Tibial nerve (tissue), 4 donors: ENCODE data around the gene USP13. TPM values are rescaled to one million over a fixed set of nuclear protein-coding genes. Genes with fewer than 3 reads are reported as not detected.

Experiments used
- DNase-seq, 2 donors: peaks; one replicate each; pipeline ENCODE4 v3.0.0-alpha.2; 2019; ENCODE audit warnings: low spot score in 2 of 2
- H3K27ac ChIP-seq, 4 donors: fragments of 200-600 bp; sonication (generic) in 3 of 4; one replicate each; pipeline ENCODE4 v1.5.1; 2017 to 2019; ENCODE audit warnings: mild to moderate bottlenecking in 1 of 4
- H3K27me3 ChIP-seq, 2 donors: fragments of 200-600 bp; sonication (generic) in 1 of 2; one replicate each; pipeline versions ENCODE4 v1.5.1 to v1.6.0; 2017 to 2019
- H3K36me3 ChIP-seq, 3 donors: fragments of 200-600 bp; sonication (generic); one replicate each; pipeline ENCODE4 v1.5.1; 2018 to 2019
- H3K4me1 ChIP-seq, 4 donors: fragments of 200-600 bp; sonication (generic) in 3 of 4; one replicate each; pipeline ENCODE4 v1.5.1; 2017 to 2019
- H3K4me3 ChIP-seq, 4 donors: fragments of 200-600 bp; sonication (generic) in 3 of 4; one replicate each; pipeline ENCODE4 v1.5.1; 2017 to 2019; ENCODE audit warnings: mild to moderate bottlenecking in 1 of 4, moderate library complexity in 1 of 4
- H3K9me3 ChIP-seq, 4 donors: fragments of 200-600 bp; sonication (generic) in 3 of 4; one replicate each; pipeline ENCODE4 v1.5.1; 2017 to 2019
- EP300 ChIP-seq, 2 donors: sonication (generic); formaldehyde crosslinking; IDR thresholded peaks; one replicate each; pipeline ENCODE4 v1.6.1; 2017; ENCODE audit warnings: antibody characterized with exemption in 2 of 2, mild to moderate bottlenecking in 1 of 2
- POLR2A ChIP-seq, 2 donors: fragments of 450-650 bp; IDR thresholded peaks; one replicate each; pipeline ENCODE4 v1.6.1; 2017; ENCODE audit warnings: antibody characterized with exemption in 2 of 2, mild to moderate bottlenecking in 2 of 2, moderate library complexity in 2 of 2
- WGBS, 2 donors: methylation state at CpG; one replicate each; pipeline ENCODE4 v1.1.5; 2018; 5-methylcytosine and 5-hydroxymethylcytosine counted together
- total RNA-seq, 4 donors: library from RNA; depleted of rRNA; stranded (reverse); fragments of >200 nt; gene quantifications; one replicate each; pipeline ENCODE4 v1.1.0, GENCODE V29; 2016
- TF ChIP-seq, protein P1 (sequence below), 5 experiments: fragments of 200-600 bp in 3 of 5; fragments of 450-650 bp in 2 of 5; sonication (generic) in 3 of 5; IDR thresholded peaks; one replicate each; pipeline ENCODE4 v1.5.1; 2016 to 2019; ENCODE audit warnings: antibody characterized with exemption in 5 of 5, mild to moderate bottlenecking in 3 of 5, moderate library complexity in 2 of 5

The USP13 gene
- total RNA-seq, 4 donors from 2014 or later, result 9.8 to 16.7 (median 14.2) TPM

DNA sequence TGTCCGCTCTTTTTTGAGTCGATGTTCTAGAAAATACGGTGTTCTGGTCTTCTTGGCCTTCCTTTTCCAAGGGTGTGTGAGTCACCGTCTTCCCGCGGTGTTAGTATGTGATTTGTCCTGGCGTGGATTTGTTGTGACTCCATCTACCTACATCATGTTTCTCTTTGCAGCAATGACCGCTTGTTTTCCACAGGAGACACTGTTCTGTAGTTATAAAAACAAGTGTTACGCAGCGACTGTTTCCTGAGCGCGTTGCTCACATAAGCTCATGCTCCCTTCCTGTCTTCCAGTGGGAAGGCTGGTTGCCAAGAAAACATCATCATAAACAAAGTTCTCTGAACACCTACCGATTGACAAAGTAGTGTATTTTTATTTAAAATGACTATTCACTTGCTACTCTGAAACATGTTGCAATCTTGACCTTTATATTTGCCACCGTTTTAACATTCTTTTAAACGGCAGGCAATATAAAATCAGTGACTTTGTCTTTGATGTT is 19.0 kb downstream of the USP13 start:
- Histone ChIP-seq H3K9me3 (no peaks in the 10 kb centered on the region), H3K27ac (peak overlapping the region in 1 of 4 donors; percentile 30), H3K27me3 (no peaks in the 10 kb centered on the region), H3K36me3 (no peaks in the 10 kb centered on the region), H3K4me3 (no peak overlapping the region), H3K4me1 (peaks cover 0 to under 1% (median 0%) of the 10 kb centered on the region in 4 donors)
- TF ChIP-seq EP300 (IDR thresholded peaks at IDR 0.05) (peak in 1 of 2 donors; percentile 15), POLR2A (IDR thresholded peaks at IDR 0.05) (no peak)
- DNase-seq, result no peak
- 73 to 76% methylated on average over 15 of the region's 15 CpGs for WGBS, 2 donors

DNA sequence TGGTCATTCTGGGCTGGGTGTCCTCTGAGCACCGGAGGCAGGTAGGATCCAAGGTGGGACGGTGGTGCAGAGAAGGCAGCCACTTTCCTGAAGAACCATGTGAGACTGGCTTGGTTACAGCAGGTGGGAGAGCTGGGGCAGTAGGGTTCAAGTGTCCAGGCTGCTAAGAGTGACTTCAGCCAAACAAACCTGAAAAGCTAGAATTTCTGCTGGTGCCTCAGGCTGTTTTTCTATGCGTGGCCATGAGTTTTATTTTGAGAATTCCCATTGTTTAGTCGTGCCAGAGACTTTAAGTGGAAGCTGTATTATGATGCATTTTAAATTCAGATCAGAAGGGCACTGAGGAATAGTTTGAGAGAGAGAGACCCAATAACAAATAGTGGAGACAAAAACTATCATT is 20.1 kb downstream of the USP13 start:
- no peak for TF ChIP-seq EP300 (IDR thresholded peaks at IDR 0.05)
- Histone ChIP-seq H3K36me3 (no peaks in the 10 kb centered on the region), H3K9me3 (no peaks in the 10 kb centered on the region), H3K27me3 (no peaks in the 10 kb centered on the region), H3K4me3 (no peak overlapping the region), H3K4me1 (peaks cover 0 to 2% (median 0%) of the 10 kb centered on the region in 4 donors), H3K27ac (no peak overlapping the region)
- 70 to 74% methylated on average over 4 of the region's 4 CpGs for WGBS, 2 donors
- DNase-seq, result no peak

DNA sequence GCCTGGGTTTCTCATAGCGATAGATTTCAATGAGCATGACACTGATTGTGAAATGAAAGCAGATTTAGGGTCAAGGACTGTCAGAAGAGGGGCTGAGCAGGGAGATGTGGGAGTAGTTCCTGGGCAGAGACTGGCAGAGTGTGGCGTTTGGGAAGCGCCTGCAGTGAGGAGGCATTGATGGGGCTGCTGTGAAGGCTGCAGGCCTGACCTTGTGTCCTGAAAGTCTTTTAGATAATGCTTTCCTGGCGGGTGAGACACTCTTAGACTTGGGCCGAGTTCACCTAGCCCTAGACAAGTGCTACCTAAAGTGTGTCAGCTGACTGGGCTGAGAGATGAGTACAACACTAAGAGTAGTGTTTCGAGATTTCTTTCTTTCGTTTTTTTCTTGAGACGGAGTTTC is 20.7 kb downstream of the USP13 start:
- no peak for DNase-seq
- Histone ChIP-seq H3K4me1 (peaks cover 0 to 4% (median 0%) of the 10 kb centered on the region in 4 donors), H3K36me3 (no peaks in the 10 kb centered on the region), H3K27ac (no peak overlapping the region), H3K9me3 (no peaks in the 10 kb centered on the region), H3K4me3 (no peak overlapping the region), H3K27me3 (no peaks in the 10 kb centered on the region)
- WGBS, 2 donors, result 94 to 97% methylated on average over 8 of the region's 8 CpGs
- TF ChIP-seq EP300 (IDR thresholded peaks at IDR 0.05) (no peak), POLR2A (IDR thresholded peaks at IDR 0.05) (no peak)
- TF ChIP-seq, protein P1, sequence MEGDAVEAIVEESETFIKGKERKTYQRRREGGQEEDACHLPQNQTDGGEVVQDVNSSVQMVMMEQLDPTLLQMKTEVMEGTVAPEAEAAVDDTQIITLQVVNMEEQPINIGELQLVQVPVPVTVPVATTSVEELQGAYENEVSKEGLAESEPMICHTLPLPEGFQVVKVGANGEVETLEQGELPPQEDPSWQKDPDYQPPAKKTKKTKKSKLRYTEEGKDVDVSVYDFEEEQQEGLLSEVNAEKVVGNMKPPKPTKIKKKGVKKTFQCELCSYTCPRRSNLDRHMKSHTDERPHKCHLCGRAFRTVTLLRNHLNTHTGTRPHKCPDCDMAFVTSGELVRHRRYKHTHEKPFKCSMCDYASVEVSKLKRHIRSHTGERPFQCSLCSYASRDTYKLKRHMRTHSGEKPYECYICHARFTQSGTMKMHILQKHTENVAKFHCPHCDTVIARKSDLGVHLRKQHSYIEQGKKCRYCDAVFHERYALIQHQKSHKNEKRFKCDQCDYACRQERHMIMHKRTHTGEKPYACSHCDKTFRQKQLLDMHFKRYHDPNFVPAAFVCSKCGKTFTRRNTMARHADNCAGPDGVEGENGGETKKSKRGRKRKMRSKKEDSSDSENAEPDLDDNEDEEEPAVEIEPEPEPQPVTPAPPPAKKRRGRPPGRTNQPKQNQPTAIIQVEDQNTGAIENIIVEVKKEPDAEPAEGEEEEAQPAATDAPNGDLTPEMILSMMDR (IDR thresholded peaks at IDR 0.05), result no peak

DNA sequence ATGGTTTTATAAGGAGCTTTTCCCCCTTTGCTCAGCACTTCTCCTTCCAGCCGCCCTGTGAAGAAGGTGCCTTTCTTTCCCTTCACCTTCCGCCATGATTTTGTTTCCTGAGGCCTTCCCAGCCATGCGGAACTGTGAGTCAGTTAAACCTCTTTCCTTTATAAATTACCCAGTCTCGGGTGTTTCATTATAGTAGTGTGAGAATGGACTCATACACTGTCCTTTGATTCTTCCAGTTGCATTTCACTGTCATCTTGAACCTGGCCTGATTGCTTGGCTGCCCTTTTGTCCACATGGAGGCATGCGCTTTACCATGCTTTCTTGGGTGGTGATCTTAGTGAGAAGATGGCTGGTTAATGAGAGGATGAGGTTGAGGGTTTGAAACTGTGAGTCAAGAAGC is 23.2 kb downstream of the USP13 start:
- Histone ChIP-seq H3K4me1 (peaks cover 0 to 14% (median 0%) of the 10 kb centered on the region in 4 donors), H3K4me3 (no peak overlapping the region), H3K36me3 (no peaks in the 10 kb centered on the region), H3K9me3 (no peaks in the 10 kb centered on the region), H3K27ac (no peak overlapping the region), H3K27me3 (no peaks in the 10 kb centered on the region)
- no peak for DNase-seq
- no peak for TF ChIP-seq EP300 (IDR thresholded peaks at IDR 0.05)
- no peak for TF ChIP-seq POLR2A (IDR thresholded peaks at IDR 0.05)
- TF ChIP-seq, protein P1 (IDR thresholded peaks at IDR 0.05), result no peak
- WGBS, 2 donors, result 95 to 98% methylated on average over 5 of the region's 5 CpGs

DNA sequence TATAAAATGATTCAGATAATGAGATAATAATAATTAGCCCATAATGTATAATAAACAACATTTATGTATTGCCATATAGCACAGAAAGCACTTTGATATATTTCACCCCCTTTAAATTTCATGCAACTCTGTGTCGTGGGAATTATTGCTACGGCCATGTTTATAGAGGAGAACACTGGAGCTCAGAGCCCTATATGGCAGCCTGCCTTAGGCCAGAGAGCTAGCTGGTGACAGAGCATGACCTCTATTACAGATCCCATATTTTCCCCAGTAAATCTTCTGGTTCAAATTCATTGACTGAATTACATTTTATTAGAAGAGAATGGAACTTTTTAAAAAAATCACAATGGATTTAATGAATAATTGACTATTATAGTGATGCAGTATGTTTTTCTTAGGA is 25.0 kb downstream of the USP13 start:
- 30 to 38% methylated on average over 2 of the region's 2 CpGs for WGBS, 2 donors
- Histone ChIP-seq H3K4me3 (no peak overlapping the region), H3K9me3 (no peaks in the 10 kb centered on the region), H3K4me1 (peaks cover 0 to 26% (median 0%) of the 10 kb centered on the region in 4 donors), H3K36me3 (no peaks in the 10 kb centered on the region), H3K27me3 (no peaks in the 10 kb centered on the region), H3K27ac (no peak overlapping the region)
- no peak for DNase-seq
- TF ChIP-seq POLR2A (IDR thresholded peaks at IDR 0.05) (no peak), EP300 (IDR thresholded peaks at IDR 0.05) (no peak)
- TF ChIP-seq, protein P1 (IDR thresholded peaks at IDR 0.05), result no peak

DNA sequence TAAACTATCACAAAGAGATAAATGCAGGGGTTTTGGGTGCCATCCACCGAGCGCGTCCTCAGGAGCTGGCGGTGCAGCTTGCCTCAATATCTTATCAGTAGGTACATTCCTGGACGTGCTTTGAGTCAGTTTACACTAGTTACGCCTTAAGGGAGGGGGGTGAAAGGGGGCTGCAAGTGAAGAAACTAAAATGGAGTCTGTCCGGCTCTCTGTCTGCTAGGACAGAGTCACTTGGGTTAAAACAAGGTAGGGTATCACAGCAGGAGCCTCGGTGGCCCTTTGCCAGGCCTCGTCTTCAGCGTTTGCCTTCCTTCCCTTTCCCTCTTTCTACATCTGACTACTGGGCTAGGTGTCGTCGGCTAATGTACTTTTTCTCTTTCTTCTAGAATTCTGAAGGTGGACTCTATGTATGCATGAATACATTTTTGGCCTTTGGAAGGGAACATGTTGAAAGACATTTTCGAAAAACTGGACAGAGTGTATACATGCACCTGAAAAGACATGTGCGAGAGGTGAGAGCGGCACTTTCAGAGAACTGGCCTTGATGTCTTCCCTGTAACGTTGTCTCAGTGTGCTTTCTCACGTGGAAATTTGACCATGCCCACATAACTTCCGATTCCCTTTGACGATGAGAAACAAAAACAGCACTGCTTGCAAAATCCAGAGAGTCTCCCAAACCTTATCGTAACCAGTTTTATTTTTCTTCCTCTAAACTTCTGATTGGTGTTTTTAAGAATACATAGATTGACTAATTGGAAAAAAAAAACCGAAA is 28.8 kb downstream of the USP13 start:
- 73% methylated on average over 21 of the region's 21 CpGs for WGBS, 2 donors

More for the DNA sequence above, 28.8 kb downstream of the USP13 start:
- H3K9me3 ChIP-seq, result no peaks in the 10 kb centered on the region
- H3K27me3 ChIP-seq, result no peaks in the 10 kb centered on the region
- TF ChIP-seq, protein P1 (IDR thresholded peaks at IDR 0.05), result no peak
- TF ChIP-seq EP300 (IDR thresholded peaks at IDR 0.05) (no peak), POLR2A (IDR thresholded peaks at IDR 0.05) (no peak)
- DNase-seq, result no peak
- no peak overlapping the region for H3K27ac ChIP-seq
- H3K36me3 ChIP-seq, result peaks cover 0 to 15% (median 0%) of the 10 kb centered on the region in 3 donors
- peak overlapping the region in 1 of 4 donors; percentile 2 for H3K4me3 ChIP-seq
- H3K4me1 ChIP-seq, result peaks cover 0 to 31% (median 0%) of the 10 kb centered on the region in 4 donors
